Measurements from ENCODE around the gene AIFM3. TPM values are rescaled to one million over a fixed set of nuclear protein-coding genes. Genes with fewer than 3 reads are reported as not detected.

The AIFM3 gene
- total RNA-seq, 1 donor, result 0.72 TPM

GRCh38 chr22:21012446-21013407 is 45.7 kb downstream of the AIFM3 start:
- Histone ChIP-seq H3K4me1 (ENCODE audit: insufficient read depth, low read length) (peaks cover 27% of the 10 kb centered on the region), H4K20me1 (ENCODE audit: insufficient read depth, low read length) (peaks cover 8% of the 10 kb centered on the region), H3K27ac (ENCODE audit: low read depth, low read length) (no peak overlapping the region), H3K4me3 (ENCODE audit: insufficient read depth, low read length) (no peak overlapping the region), H3K36me3 (ENCODE audit: insufficient read depth, low read length) (no peaks in the 10 kb centered on the region), H3K4me2 (ENCODE audit: insufficient read depth, low read length) (peak overlapping the region; percentile 92), H3K79me2 (ENCODE audit: insufficient read depth, low read length) (no peaks in the 10 kb centered on the region), H2AFZ (ENCODE audit: low read length) (no peak overlapping the region), H3K9me3 (ENCODE audit: low read depth, low read length) (no peaks in the 10 kb centered on the region), H3K27me3 (ENCODE audit: insufficient read depth, low read length) (no peaks in the 10 kb centered on the region)
- peak; percentile 30 for DNase-seq (ENCODE audit: insufficient read length, low spot score, missing footprints)
- TF ChIP-seq CTCF (IDR thresholded peaks at IDR 0.05; ENCODE audit: extremely low read depth, low read depth, low read length), result no peak

GRCh38 chr22:21013657-21014201 is 46.7 kb downstream of the AIFM3 start:
- Histone ChIP-seq H3K9me3 (ENCODE audit: low read depth, low read length) (no peaks in the 10 kb centered on the region), H3K27ac (ENCODE audit: low read depth, low read length) (peak overlapping the region; percentile 58), H3K27me3 (ENCODE audit: insufficient read depth, low read length) (no peaks in the 10 kb centered on the region), H4K20me1 (ENCODE audit: insufficient read depth, low read length) (peaks cover 8% of the 10 kb centered on the region), H3K79me2 (ENCODE audit: insufficient read depth, low read length) (no peaks in the 10 kb centered on the region), H3K4me1 (ENCODE audit: insufficient read depth, low read length) (peaks cover 27% of the 10 kb centered on the region), H3K4me2 (ENCODE audit: insufficient read depth, low read length) (peak overlapping the region; percentile 92), H3K4me3 (ENCODE audit: insufficient read depth, low read length) (peak overlapping the region; percentile 82), H3K36me3 (ENCODE audit: insufficient read depth, low read length) (no peaks in the 10 kb centered on the region), H2AFZ (ENCODE audit: low read length) (peak overlapping the region; percentile 93)
- TF ChIP-seq CTCF (IDR thresholded peaks at IDR 0.05; ENCODE audit: extremely low read depth, low read depth, low read length), result no peak
- DNase-seq (ENCODE audit: insufficient read length, low spot score, missing footprints), result peak; percentile 52

GRCh38 chr22:21014202-21014725 is 47.2 kb downstream of the AIFM3 start:
- Histone ChIP-seq H3K27me3 (ENCODE audit: insufficient read depth, low read length) (no peaks in the 10 kb centered on the region), H3K27ac (ENCODE audit: low read depth, low read length) (peak overlapping the region; percentile 58), H2AFZ (ENCODE audit: low read length) (peak overlapping the region; percentile 93), H3K79me2 (ENCODE audit: insufficient read depth, low read length) (no peaks in the 10 kb centered on the region), H4K20me1 (ENCODE audit: insufficient read depth, low read length) (peaks cover 7% of the 10 kb centered on the region), H3K4me3 (ENCODE audit: insufficient read depth, low read length) (peak overlapping the region; percentile 82), H3K4me2 (ENCODE audit: insufficient read depth, low read length) (peak overlapping the region; percentile 92), H3K9me3 (ENCODE audit: low read depth, low read length) (no peaks in the 10 kb centered on the region), H3K36me3 (ENCODE audit: insufficient read depth, low read length) (no peaks in the 10 kb centered on the region), H3K4me1 (ENCODE audit: insufficient read depth, low read length) (peaks cover 27% of the 10 kb centered on the region)
- peak; percentile 99 for DNase-seq (ENCODE audit: insufficient read length, low spot score, missing footprints)
- no peak for TF ChIP-seq CTCF (IDR thresholded peaks at IDR 0.05; ENCODE audit: extremely low read depth, low read depth, low read length)

All from osteoblast (primary cell).